H1 (cell line): ENCODE results near the gene AGPAT4. TPM values are rescaled to one million over a fixed set of nuclear protein-coding genes. Genes with fewer than 3 reads are reported as not detected.

Experiments
- CTCF ChIA-PET: fragments of 300-600 bp; sonication (Branson Sonifier 250); formaldehyde crosslinking; loops from one replicate; lab custom pipeline; 2021; ENCODE audit not compliant: partially characterized antibody; lab: Charles Lee
- POLR2A ChIA-PET: fragments of 300-600 bp; sonication (Branson Sonifier 250); formaldehyde crosslinking; loops from one replicate; lab custom pipeline; 2021; ENCODE audit warnings: inconsistent platforms; ENCODE audit not compliant: partially characterized antibody; lab: Charles Lee
- DNase-seq, 2 experiments: peaks; one replicate each; pipeline versions ENCODE4 v3.0.0 to v3.0.0-alpha.2; 2010 to 2022; ENCODE audit warnings: low spot score in 2 of 2, low read depth in 1 of 2, mixed read lengths in 1 of 2
- FAIRE-seq: peaks from 2 replicates; lab custom pipeline; 2011; peaks lifted over from hg19 to GRCh38; lab: Jason Lieb, UNC
- H2AFZ ChIP-seq: 2 replicates; pipeline ENCODE4 v1.8.1; 2012; ENCODE audit warnings: low read length, inconsistent platforms
- H2AK5ac ChIP-seq: 2 replicates; pipeline ENCODE4 v1.6.1; 2013; ENCODE audit warnings: low read depth, low read length
- H2BK120ac ChIP-seq: replicated peaks from 2 replicates; pipeline ENCODE3; 2013; ENCODE audit warnings: low read depth, low read length, inconsistent platforms
- H2BK12ac ChIP-seq: 2 replicates; pipeline ENCODE4 v1.6.1; 2013; ENCODE audit warnings: low read depth, low read length
- H2BK15ac ChIP-seq: 2 replicates; pipeline ENCODE4 v1.6.1; 2013; ENCODE audit warnings: low read length
- H2BK20ac ChIP-seq: 2 replicates; pipeline ENCODE4 v1.6.1; 2013; ENCODE audit warnings: low read length
- H2BK5ac ChIP-seq: 2 replicates; pipeline ENCODE4 v1.6.1; 2013; ENCODE audit warnings: low read depth, low read length
- H3K14ac ChIP-seq: 2 replicates; pipeline ENCODE4 v1.6.1; 2013; ENCODE audit warnings: inconsistent platforms; ENCODE audit not compliant: insufficient read length
- H3K18ac ChIP-seq: 2 replicates; pipeline ENCODE4 v1.6.1; 2013; ENCODE audit warnings: low read length; ENCODE audit errors: extremely low read depth
- H3K23ac ChIP-seq: 2 replicates; pipeline ENCODE4 v1.6.1; 2013; ENCODE audit warnings: inconsistent platforms; ENCODE audit not compliant: insufficient read length
- H3K23me2 ChIP-seq: 2 replicates; pipeline ENCODE4 v1.6.1; 2013; ENCODE audit warnings: low read depth, low read length
- H3K27ac ChIP-seq: 2 replicates; pipeline ENCODE4 v1.6.1; 2011; ENCODE audit warnings: low read depth, low read length, inconsistent platforms
- H3K27me3 ChIP-seq, 4 experiments: replicated peaks in 1 of 4; 1 replicate in 1 of 4; 2 replicates in 3 of 4; pipeline versions ENCODE4 v1.6.1 to v1.8.1; 2011 to 2013; ENCODE audit warnings: low read length in 3 of 4, mild to moderate bottlenecking in 3 of 4, inconsistent platforms in 2 of 4, mixed read lengths in 2 of 4, moderate library complexity in 1 of 4; ENCODE audit not compliant: control insufficient read depth in 3 of 4, insufficient read depth in 3 of 4; ENCODE audit errors: extremely low read depth in 1 of 4
- H3K36me3 ChIP-seq, 4 experiments: 2 replicates each; pipeline versions ENCODE4 v1.6.1 to v1.8.1; 2011 to 2013; ENCODE audit warnings: mild to moderate bottlenecking in 4 of 4, low read length in 3 of 4, moderate library complexity in 2 of 4, control low read depth in 1 of 4, inconsistent platforms in 1 of 4; ENCODE audit not compliant: insufficient read depth in 4 of 4, control insufficient read depth in 2 of 4
- H3K4ac ChIP-seq: replicated peaks from 2 replicates; pipeline ENCODE3; 2013; ENCODE audit warnings: low read length, low read depth, mixed read lengths, inconsistent platforms; ENCODE audit not compliant: insufficient read length
- H3K4me1 ChIP-seq, 4 experiments: replicated peaks in 1 of 4; 1 replicate in 1 of 4; 2 replicates in 3 of 4; pipeline versions ENCODE4 v1.6.1 to v1.8.1; 2011 to 2013; ENCODE audit warnings: low read length in 3 of 4, inconsistent platforms in 2 of 4, mixed read lengths in 1 of 4; ENCODE audit not compliant: insufficient read depth in 4 of 4, control insufficient read depth in 3 of 4
- H3K4me2 ChIP-seq, 2 experiments: 2 replicates each; pipeline versions ENCODE4 v1.6.1 to v1.8.1; 2011 to 2013; ENCODE audit warnings: low read depth in 2 of 2, low read length in 2 of 2, control low read depth in 1 of 2, inconsistent platforms in 1 of 2, mild to moderate bottlenecking in 1 of 2; ENCODE audit not compliant: insufficient read depth in 1 of 2
- H3K4me3 ChIP-seq, 4 experiments: fragments of 200-600, 300-600 bp in 1 of 4; sonication (generic), shearing (Covaris generic), sonication (Bioruptor Twin) in 1 of 4; 2 replicates each; pipeline versions ENCODE4 v1.5.1 to v1.8.1; 2011 to 2016; ENCODE audit warnings: low read length in 4 of 4, low read depth in 3 of 4, control low read depth in 2 of 4, inconsistent platforms in 2 of 4, mild to moderate bottlenecking in 2 of 4, mixed read lengths in 1 of 4, moderate library complexity in 1 of 4; ENCODE audit not compliant: insufficient read depth in 2 of 4; ENCODE audit errors: extremely low read depth in 1 of 4
- H3K56ac ChIP-seq: replicated peaks from 2 replicates; pipeline ENCODE3; 2013; ENCODE audit warnings: low read depth, mild to moderate bottlenecking, mixed read lengths, low read length, inconsistent platforms; ENCODE audit not compliant: insufficient read length
- H3K79me1 ChIP-seq: 2 replicates; pipeline ENCODE4 v1.6.1; 2013; ENCODE audit warnings: low read depth, low read length, control low read depth
- H3K79me2 ChIP-seq, 2 experiments: 2 replicates each; pipeline versions ENCODE4 v1.6.1 to v1.8.1; 2012 to 2013; ENCODE audit warnings: low read length in 2 of 2, mild to moderate bottlenecking in 2 of 2, inconsistent platforms in 1 of 2; ENCODE audit not compliant: insufficient read depth in 2 of 2, control insufficient read depth in 1 of 2
- H3K9ac ChIP-seq, 4 experiments: replicated peaks in 1 of 4; 1 replicate in 1 of 4; 2 replicates in 3 of 4; pipeline versions ENCODE4 v1.6.1 to v1.8.1; 2011 to 2013; ENCODE audit warnings: low read depth in 3 of 4, low read length in 3 of 4, control low read depth in 2 of 4, mild to moderate bottlenecking in 2 of 4, moderate library complexity in 2 of 4, inconsistent platforms in 1 of 4; ENCODE audit errors: extremely low read depth in 1 of 4
- H3K9me3 ChIP-seq, 2 experiments: 2 replicates each; pipeline versions ENCODE4 v1.6.1 to v1.8.1; 2012 to 2013; ENCODE audit warnings: mild to moderate bottlenecking in 2 of 2, moderate library complexity in 2 of 2, control low read depth in 1 of 2, inconsistent platforms in 1 of 2, low read depth in 1 of 2, low read length in 1 of 2, mixed read lengths in 1 of 2; ENCODE audit not compliant: insufficient read depth in 2 of 2
- H4K20me1 ChIP-seq, 2 experiments: replicated peaks in 1 of 2; 2 replicates each; pipeline versions ENCODE3 to v1.8.1; 2011 to 2013; ENCODE audit warnings: inconsistent platforms in 2 of 2, low read length in 2 of 2, mild to moderate bottlenecking in 1 of 2; ENCODE audit not compliant: insufficient read depth in 2 of 2, control insufficient read depth in 1 of 2
- H4K5ac ChIP-seq: 2 replicates; pipeline ENCODE4 v1.6.1; 2013; ENCODE audit warnings: low read length, low read depth, mixed read lengths, inconsistent platforms; ENCODE audit not compliant: insufficient read length
- H4K8ac ChIP-seq: 2 replicates; pipeline ENCODE4 v1.8.0; 2013; ENCODE audit warnings: mild to moderate bottlenecking, moderate library complexity, low read length, inconsistent platforms; ENCODE audit not compliant: insufficient read depth; ENCODE audit errors: extremely low read depth
- H4K91ac ChIP-seq: replicated peaks from 2 replicates; pipeline ENCODE3; 2013; ENCODE audit warnings: low read length, mixed read lengths, inconsistent platforms; ENCODE audit not compliant: insufficient read length
- CBX8 ChIP-seq: fragments of 300-800, 300-1000 bp; sonication (generic); IDR thresholded peaks from 2 replicates; pipeline ENCODE4 v1.7.1; 2016; ENCODE audit warnings: low read depth, low read length, borderline replicate concordance
- KDM1A ChIP-seq: fragments of 200-600, 300-600 bp; sonication (generic); IDR thresholded peaks from 2 replicates; pipeline ENCODE4 v1.7.1; 2016; ENCODE audit warnings: mild to moderate bottlenecking, low read length, borderline replicate concordance
- TAF1 ChIP-seq: IDR thresholded peaks from 2 replicates; pipeline ENCODE4 v1.6.1; 2011; ENCODE audit warnings: mild to moderate bottlenecking, low read depth, low read length
- WGBS, 2 experiments: shearing (Covaris generic) in 1 of 2; methylation state at CpG; one replicate each; pipeline versions ENCODE4 v1.1.6 to v1.1.7; 2013 to 2015; ENCODE audit warnings: low lambda C conversion rate in 2 of 2, mixed read lengths in 2 of 2, inconsistent platforms in 1 of 2, low coverage in 1 of 2, missing lambda C conversion rate in 1 of 2; ENCODE audit not compliant: insufficient replicate concordance in 2 of 2, insufficient coverage in 1 of 2, insufficient read length in 1 of 2; ENCODE audit errors: extremely low coverage in 1 of 2, missing lambda C conversion rate in 1 of 2; 5-methylcytosine and 5-hydroxymethylcytosine counted together
- polyA plus RNA-seq, 7 experiments: library from polyadenylated mRNA; depleted of rRNA in 3 of 7; stranded (reverse) in 5 of 7; unstranded in 2 of 7; fragments of >200 nt in 5 of 7; fragments of 200-250 nt in 2 of 7; gene quantifications; 1 replicate in 5 of 7; 2 replicates in 1 of 7; 4 replicates in 1 of 7; pipeline versions ENCODE4 v1.2.1 to v1.2.3, GENCODE V29; 2011 to 2013; ENCODE audit warnings: missing spikeins in 2 of 7, mixed read lengths in 2 of 7
- total RNA-seq: library from RNA; stranded (reverse); fragmentation: NEBNext Ultra II Directional; extraction: Animal tissue kit (Norgen Biotek cat#: 25700); gene quantifications from 2 replicates; pipeline ENCODE4 v1.2.1, GENCODE V29; 2021

AGPAT4 gene
- total and polyA plus RNA-seq, 2 of the 8 experiments (the other 6 are each of a cell fraction or from before 2014, with no cell fraction given): 13.5 to 23.8 TPM

GRCh38 chr6:161091972-161092701 lies 181.7 kb downstream of the AGPAT4 start:
- Histone ChIP-seq H2BK120ac (no peak overlapping the region), H3K4me2 (no peak overlapping the region), H3K56ac (no peak overlapping the region), H3K79me1 (no peaks in the 10 kb centered on the region), H3K14ac (no peak overlapping the region), H2BK15ac (no peak overlapping the region), H4K91ac (no peak overlapping the region), H3K18ac (no peak overlapping the region), H4K20me1 (no peaks in the 10 kb centered on the region), H3K4me1 (no peaks in the 10 kb centered on the region), H2BK12ac (no peak overlapping the region), H3K27ac (no peak overlapping the region), H3K79me2 (no peaks in the 10 kb centered on the region), H3K23me2 (no peaks in the 10 kb centered on the region; the same call in 1 of the 2 replicates), H3K4me3 (no peak overlapping the region), H2BK20ac (no peak overlapping the region), H3K23ac (no peak overlapping the region), H2AK5ac (no peak overlapping the region), H4K5ac (no peak overlapping the region), H3K4ac (no peak overlapping the region), H3K9me3 (no peaks in the 10 kb centered on the region), H4K8ac (no peak overlapping the region), H3K27me3 (no peaks in the 10 kb centered on the region), H3K36me3 (peaks cover 1 to 54% (median 30%) of the 10 kb centered on the region in 4 experiments; a peak in 7 of 8 replicates), H2BK5ac (no peak overlapping the region)
- whole genome bisulfite sequencing, 2 experiments: 94% methylated on average over 6 of the region's 6 CpGs; no CpG with 5 or more reads in 1 of the 2 experiments
- CTCF ChIA-PET: interaction anchor here (0.8 to 1.3 kb wide), 2 partner anchors 10 to 161 kb away, joined by 3 to 4 read pairs; no protein-coding TSS in a partner anchor
- DNase-seq (no peak), FAIRE-seq (no peak)
- TF ChIP-seq CBX8 (no peak), KDM1A (no peak), TAF1 (no peak)
- TF ChIP-seq, all 59 proteins: peak for 0
- POLR2A ChIA-PET: no interaction called here
- Histone ChIP-seq H2AFZ (no peak overlapping the region), H3K9ac (no peak overlapping the region)
